ENCODE results near the gene DNM2.

Gene DNM2

DNA sequence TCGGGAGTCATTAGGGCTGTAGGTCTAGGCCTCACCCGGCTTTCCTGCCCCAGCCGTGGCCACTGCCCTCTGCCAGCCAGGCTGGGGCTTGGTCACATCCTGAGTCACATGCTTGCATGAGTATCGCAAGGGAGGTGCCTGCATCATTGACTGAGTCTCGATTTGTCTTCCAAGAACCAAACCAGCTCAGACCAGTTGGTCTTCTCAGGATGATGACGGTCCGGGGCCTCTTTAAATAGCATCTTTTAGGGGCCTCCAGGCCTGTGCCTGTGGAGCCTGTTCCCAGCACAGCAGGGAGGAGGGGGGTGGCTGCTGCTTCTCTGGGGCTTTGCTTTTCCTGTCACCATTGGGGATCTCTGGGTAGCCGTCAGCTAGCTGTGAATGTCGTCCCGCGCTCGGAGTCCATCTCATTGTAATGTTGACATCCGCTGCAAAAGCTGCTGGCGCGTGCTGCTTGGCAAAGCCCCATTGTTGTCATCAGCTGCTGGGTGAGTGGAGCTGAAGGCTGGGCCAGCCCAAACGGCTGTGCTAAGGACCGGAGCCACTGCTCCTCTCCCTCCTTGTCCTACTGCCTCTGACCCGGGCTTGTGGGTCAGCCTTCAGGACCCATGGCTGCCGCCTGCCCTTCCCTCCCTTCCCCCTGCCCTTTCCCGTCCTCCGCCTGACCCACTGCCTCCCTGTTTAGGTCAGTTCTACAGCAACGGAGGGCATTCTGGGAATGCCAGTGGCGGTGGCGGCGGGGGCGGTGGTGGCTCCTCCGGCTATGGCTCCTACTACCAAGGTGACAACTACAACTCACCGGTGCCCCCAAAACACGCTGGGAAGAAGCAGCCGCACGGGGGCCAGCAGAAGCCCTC is 31.0 kb upstream of the DNM2 start:
- DNase-seq = peak in 1 of 2 donors; percentile 49
- no peaks in the 10 kb centered on the region for H3K9me3 ChIP-seq
- peaks cover 0 to 14% (median 0%) of the 10 kb centered on the region in 4 donors for H3K4me1 ChIP-seq
- intact Hi-C loops (cut with DNase I; ENCODE audit: low total_unique reads) = no loop called here
- H3K4me3 ChIP-seq = no peak overlapping the region
- H3K27me3 ChIP-seq = no peaks in the 10 kb centered on the region
- peak overlapping the region in 1 of 2 donors; percentile 25 for H3K27ac ChIP-seq
- TF ChIP-seq, protein P1, sequence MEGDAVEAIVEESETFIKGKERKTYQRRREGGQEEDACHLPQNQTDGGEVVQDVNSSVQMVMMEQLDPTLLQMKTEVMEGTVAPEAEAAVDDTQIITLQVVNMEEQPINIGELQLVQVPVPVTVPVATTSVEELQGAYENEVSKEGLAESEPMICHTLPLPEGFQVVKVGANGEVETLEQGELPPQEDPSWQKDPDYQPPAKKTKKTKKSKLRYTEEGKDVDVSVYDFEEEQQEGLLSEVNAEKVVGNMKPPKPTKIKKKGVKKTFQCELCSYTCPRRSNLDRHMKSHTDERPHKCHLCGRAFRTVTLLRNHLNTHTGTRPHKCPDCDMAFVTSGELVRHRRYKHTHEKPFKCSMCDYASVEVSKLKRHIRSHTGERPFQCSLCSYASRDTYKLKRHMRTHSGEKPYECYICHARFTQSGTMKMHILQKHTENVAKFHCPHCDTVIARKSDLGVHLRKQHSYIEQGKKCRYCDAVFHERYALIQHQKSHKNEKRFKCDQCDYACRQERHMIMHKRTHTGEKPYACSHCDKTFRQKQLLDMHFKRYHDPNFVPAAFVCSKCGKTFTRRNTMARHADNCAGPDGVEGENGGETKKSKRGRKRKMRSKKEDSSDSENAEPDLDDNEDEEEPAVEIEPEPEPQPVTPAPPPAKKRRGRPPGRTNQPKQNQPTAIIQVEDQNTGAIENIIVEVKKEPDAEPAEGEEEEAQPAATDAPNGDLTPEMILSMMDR (IDR thresholded peaks at IDR 0.05) = no peak
- H3K36me3 ChIP-seq = peaks cover 62 to 100% (median 100%) of the 10 kb centered on the region in 3 donors

GRCh38 chr19:10687518-10688288 is 30.2 kb upstream of the DNM2 start:
- intact Hi-C loops (cut with DNase I; ENCODE audit: low total_unique reads) = no loop called here
- H3K36me3 ChIP-seq = peaks cover 54 to 100% (median 97%) of the 10 kb centered on the region in 3 donors
- TF ChIP-seq, protein P1 (IDR thresholded peaks at IDR 0.05) = no peak
- no peaks in the 10 kb centered on the region for H3K9me3 ChIP-seq
- no peak for DNase-seq
- no peak overlapping the region for H3K4me3 ChIP-seq
- peak overlapping the region in 1 of 2 donors; percentile 25 for H3K27ac ChIP-seq
- H3K27me3 ChIP-seq = no peaks in the 10 kb centered on the region
- peaks cover 0 to 14% (median 0%) of the 10 kb centered on the region in 4 donors for H3K4me1 ChIP-seq

GRCh38 chr19:10688545-10689280 is 29.2 kb upstream of the DNM2 start:
- no peak for DNase-seq
- H3K36me3 ChIP-seq = peaks cover 44 to 90% (median 87%) of the 10 kb centered on the region in 3 donors
- intact Hi-C loops (cut with DNase I; ENCODE audit: low total_unique reads) = no loop called here
- H3K4me1 ChIP-seq = peaks cover 0 to 14% (median 0%) of the 10 kb centered on the region in 4 donors
- no peaks in the 10 kb centered on the region for H3K9me3 ChIP-seq
- H3K27ac ChIP-seq = no peak overlapping the region
- no peak overlapping the region for H3K4me3 ChIP-seq
- TF ChIP-seq, protein P1 (IDR thresholded peaks at IDR 0.05) = no peak
- no peaks in the 10 kb centered on the region for H3K27me3 ChIP-seq

DNA sequence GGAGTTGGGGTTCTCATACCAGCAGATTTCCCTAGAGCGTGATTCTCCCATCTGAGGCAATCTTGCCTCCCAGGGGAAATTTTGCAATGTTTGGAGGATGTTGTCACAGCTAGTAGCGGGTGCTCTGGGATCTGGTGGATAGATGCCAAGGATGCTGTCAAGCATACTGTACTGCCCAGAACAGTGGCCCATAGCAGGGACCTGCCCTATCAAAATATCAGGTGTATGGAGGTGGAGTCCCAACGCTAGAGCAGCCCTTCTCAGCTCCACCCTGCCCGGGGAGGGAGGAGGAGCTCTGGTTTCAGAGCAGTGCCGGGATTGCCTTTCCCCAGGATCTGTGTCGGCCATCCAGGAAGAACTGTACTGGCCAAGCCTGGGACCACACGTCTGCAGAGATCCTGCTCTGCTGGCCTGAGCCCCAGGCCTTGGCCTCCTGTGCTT is 27.5 kb upstream of the DNM2 start:
- Histone ChIP-seq H3K27me3 (no peaks in the 10 kb centered on the region), H3K4me3 (no peak overlapping the region), H3K27ac (peak overlapping the region; percentile 15 to 40), H3K36me3 (peaks cover 31 to 73% (median 71%) of the 10 kb centered on the region in 3 donors), H3K9me3 (no peaks in the 10 kb centered on the region), H3K4me1 (peaks cover 0 to 17% (median 4%) of the 10 kb centered on the region in 4 donors)
- intact Hi-C loops (cut with DNase I; ENCODE audit: low total_unique reads) = no loop called here
- DNase-seq = peak in 1 of 2 donors; percentile 76
- TF ChIP-seq, protein P1 (IDR thresholded peaks at IDR 0.05) = no peak

All from tibial artery (tissue), 4 donors.